Endothelial cell of umbilical vein (primary cell): ENCODE data around the gene ZNF556. TPM values are rescaled to one million over a fixed set of nuclear protein-coding genes. Genes with fewer than 3 reads are reported as not detected.

Experiments
- BruUV-seq: library from RNA; stranded (reverse); fragments of 400-500 nt; replicated peaks from 2 replicates; lab custom pipeline; 2021; lab: Mats Ljungman, UMichigan
- CTCF ChIA-PET: fragments of 300-600, 350-600 bp; sonication (Branson Sonifier 250); formaldehyde crosslinking; loops from one replicate; lab custom pipeline; 2021; ENCODE audit warnings: antibody characterized with exemption, inconsistent platforms; lab: Charles Lee
- POLR2A ChIA-PET: fragments of 300-600, 350-600 bp; sonication (Branson Sonifier 250); formaldehyde crosslinking; loops from one replicate; lab custom pipeline; 2021; ENCODE audit warnings: antibody characterized with exemption, inconsistent platforms; lab: Charles Lee
- DNase-seq: peaks from one replicate; pipeline ENCODE4 v3.0.0-alpha.2; 2011; ENCODE audit warnings: low read depth, low spot score
- FAIRE-seq: peaks from 2 replicates; lab custom pipeline; 2011; peaks lifted over from hg19 to GRCh38; lab: Jason Lieb, UNC
- H2AFZ ChIP-seq: 2 replicates; pipeline ENCODE4 v1.6.0; 2012; ENCODE audit warnings: low read depth, low read length, control low read depth, inconsistent platforms
- H3K27ac ChIP-seq: 2 replicates; pipeline ENCODE4 v1.5.1; 2011; ENCODE audit warnings: low read depth, mild to moderate bottlenecking, control low read depth, low read length, moderate library complexity; ENCODE audit not compliant: insufficient read depth
- H3K27me3 ChIP-seq, 2 experiments: 2 replicates each; pipeline versions ENCODE4 v1.6.0 to v1.6.1; 2011; ENCODE audit warnings: low read length in 2 of 2, mixed read lengths in 1 of 2; ENCODE audit not compliant: control insufficient read depth in 2 of 2, insufficient read depth in 2 of 2
- H3K36me3 ChIP-seq, 2 experiments: 2 replicates in 1 of 2; 3 replicates in 1 of 2; pipeline ENCODE4 v1.5.1; 2011; ENCODE audit warnings: low read length in 2 of 2, mild to moderate bottlenecking in 1 of 2, moderate library complexity in 1 of 2; ENCODE audit not compliant: control insufficient read depth in 2 of 2, insufficient read depth in 2 of 2; ENCODE audit errors: extremely low read depth in 1 of 2
- H3K4me1 ChIP-seq: 3 replicates; pipeline ENCODE4 v1.5.1; 2011; ENCODE audit warnings: mild to moderate bottlenecking, low read length; ENCODE audit not compliant: control insufficient read depth, insufficient read depth; ENCODE audit errors: extremely low read depth
- H3K4me2 ChIP-seq: 2 replicates; pipeline ENCODE4 v1.6.1; 2011; ENCODE audit warnings: low read length, control low read depth, mixed read lengths; ENCODE audit not compliant: insufficient read depth
- H3K4me3 ChIP-seq, 3 experiments: fragments of 200-600 bp in 1 of 3; sonication (generic), shearing (Covaris generic) in 1 of 3; replicated peaks in 1 of 3; 2 replicates each; pipeline ENCODE4 v1.5.1; 2011 to 2016; ENCODE audit warnings: control low read depth in 3 of 3, low read length in 3 of 3, mild to moderate bottlenecking in 2 of 3, inconsistent platforms in 1 of 3, low read depth in 1 of 3, moderate library complexity in 1 of 3; ENCODE audit not compliant: insufficient read depth in 1 of 3
- H3K79me2 ChIP-seq: 2 replicates; pipeline ENCODE4 v1.6.0; 2012; ENCODE audit warnings: low read length, inconsistent platforms; ENCODE audit not compliant: control insufficient read depth, insufficient read depth
- H3K9ac ChIP-seq: replicated peaks from 2 replicates; pipeline ENCODE3; 2011; ENCODE audit warnings: low read length, control low read depth; ENCODE audit not compliant: insufficient read depth; ENCODE audit errors: extremely low read depth
- H3K9me1 ChIP-seq: replicated peaks from 3 replicates; pipeline ENCODE4 v1.6.0; 2011; ENCODE audit warnings: mild to moderate bottlenecking, low read length; ENCODE audit not compliant: control insufficient read depth, insufficient read depth; ENCODE audit errors: extremely low read depth
- H3K9me3 ChIP-seq: replicated peaks from 2 replicates; pipeline ENCODE4 v1.5.1; 2012; ENCODE audit warnings: low read length, inconsistent platforms; ENCODE audit not compliant: control insufficient read depth, insufficient read depth
- H4K20me1 ChIP-seq: replicated peaks from 2 replicates; pipeline ENCODE3; 2011; ENCODE audit warnings: mild to moderate bottlenecking, low read length; ENCODE audit not compliant: control insufficient read depth, insufficient read depth; ENCODE audit errors: extremely low read depth
- EZH2 ChIP-seq: IDR thresholded peaks from 2 replicates; pipeline ENCODE4 v1.6.1; 2012; ENCODE audit warnings: borderline replicate concordance, low read depth, mild to moderate bottlenecking, moderate library complexity, low read length, inconsistent platforms; ENCODE audit not compliant: severe bottlenecking
- FOS ChIP-seq: IDR thresholded peaks from 2 replicates; pipeline ENCODE4 v1.6.1; 2011; ENCODE audit warnings: mild to moderate bottlenecking, low read length, moderate library complexity, borderline replicate concordance; ENCODE audit not compliant: insufficient read depth
- GATA2 ChIP-seq: IDR thresholded peaks from 2 replicates; pipeline ENCODE4 v1.7.0; 2011; ENCODE audit warnings: low read depth, mild to moderate bottlenecking, moderate library complexity, mixed read lengths, low read length; ENCODE audit not compliant: insufficient read length, insufficient read depth
- JUN ChIP-seq: IDR thresholded peaks from 2 replicates; pipeline ENCODE4 v1.6.1; 2011; ENCODE audit warnings: borderline replicate concordance, low read depth; ENCODE audit not compliant: insufficient read length, insufficient read depth
- MYC ChIP-seq: IDR thresholded peaks from one replicate; pipeline ENCODE4 v1.6.1; 2011; ENCODE audit warnings: mild to moderate bottlenecking, low read depth, low read length
- POLR2A ChIP-seq: IDR thresholded peaks from 2 replicates; pipeline ENCODE4 v1.6.1; 2012; ENCODE audit warnings: low read depth, mild to moderate bottlenecking, control low read depth, low read length
- POLR2AphosphoS5 ChIP-seq: IDR thresholded peaks from 2 replicates; pipeline ENCODE4 v1.6.1; 2012; ENCODE audit warnings: low read depth, mild to moderate bottlenecking, control low read depth, low read length, moderate library complexity; ENCODE audit not compliant: insufficient read depth
- dilution Hi-C: fragments of 300-500 bp; cut with MboI; formaldehyde crosslinking; loops from one replicate; pipeline ENCODE4 v1.15.0; 2019; ENCODE audit warnings: low sequenced_read_pairs; ENCODE audit not compliant: extremely low pct_ligation_motif_present
- intact Hi-C: fragments of 100-400 bp; cut with micrococcal nuclease; formaldehyde crosslinking; loops from one replicate; pipeline ENCODE4 v1.10.0; 2022
- polyA plus RNA-seq, 4 experiments: library from polyadenylated mRNA; depleted of rRNA in 3 of 4; stranded (reverse) in 3 of 4; unstranded in 1 of 4; fragments of >200 nt; gene quantifications; 2 replicates each; pipeline versions ENCODE4 v1.2.1 to v1.2.3, GENCODE V29; 2011 to 2012; ENCODE audit warnings: missing spikeins in 1 of 4
- total RNA-seq: library from RNA; stranded (reverse); gene quantifications from 2 replicates; pipeline ENCODE4 v1.2.3, GENCODE V29; 2021
- TF ChIP-seq, protein P1 (sequence below): IDR thresholded peaks from 2 replicates; pipeline ENCODE4 v1.6.1; 2011; ENCODE audit not compliant: insufficient read depth, insufficient read length
- TF ChIP-seq, protein P2 (sequence below), 2 donors: IDR thresholded peaks; 1 replicate in 1 of 2; 2 replicates in 1 of 2; pipeline ENCODE4 v1.5.1; 2011; ENCODE audit warnings: low read length in 2 of 2, mild to moderate bottlenecking in 2 of 2, moderate library complexity in 2 of 2, control low read depth in 1 of 2, inconsistent platforms in 1 of 2, low read depth in 1 of 2; ENCODE audit not compliant: insufficient read depth in 1 of 2; ENCODE audit errors: extremely low read depth in 1 of 2

Gene ZNF556
- total and polyA plus RNA-seq, 2 donors (not counting 3 experiments of a cell fraction or from before 2014, with no cell fraction given): 0.01 TPM; not detected in 1

DNA sequence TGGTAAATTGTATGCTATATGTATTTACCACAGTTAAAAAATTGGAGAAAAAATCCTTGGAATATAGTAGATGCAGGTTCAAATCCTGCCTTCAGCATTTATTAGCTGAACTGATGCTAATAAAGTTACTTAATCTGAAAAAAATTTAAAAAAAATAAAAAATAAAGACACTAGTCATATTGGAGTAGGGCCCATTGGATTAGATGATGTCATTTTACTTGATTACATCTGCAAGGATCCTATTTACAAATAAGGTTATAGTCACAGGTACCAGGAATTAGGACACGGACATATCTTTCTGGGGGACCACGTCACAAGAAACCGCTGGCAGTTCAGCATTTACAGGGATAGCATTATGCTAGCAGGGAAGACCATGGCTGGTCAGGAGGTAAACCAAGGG lies 19.6 kb upstream of the ZNF556 start:
- Histone ChIP-seq H3K9me3 (peaks cover 2% of the 10 kb centered on the region), H3K79me2 (peaks cover 16% of the 10 kb centered on the region), H4K20me1 (no peaks in the 10 kb centered on the region), H2AFZ (no peak overlapping the region), H3K27me3 (no peaks in the 10 kb centered on the region), H3K9me1 (no peaks in the 10 kb centered on the region), H3K4me1 (peaks cover 9% of the 10 kb centered on the region), H3K4me2 (no peak overlapping the region), H3K36me3 (peaks cover 8 to 10% of the 10 kb centered on the region in 2 experiments), H3K9ac (no peak overlapping the region), H3K27ac (no peak overlapping the region), H3K4me3 (no peak overlapping the region)
- no peak for DNase-seq
- no TSS peak for BruUV-seq
- TF ChIP-seq POLR2AphosphoS5: no peak
- TF ChIP-seq, protein P1, sequence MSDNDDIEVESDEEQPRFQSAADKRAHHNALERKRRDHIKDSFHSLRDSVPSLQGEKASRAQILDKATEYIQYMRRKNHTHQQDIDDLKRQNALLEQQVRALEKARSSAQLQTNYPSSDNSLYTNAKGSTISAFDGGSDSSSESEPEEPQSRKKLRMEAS: no peak
- no peak for TF ChIP-seq MYC
- TF ChIP-seq POLR2A: no peak
- no peak for TF ChIP-seq GATA2
- no peak for TF ChIP-seq JUN
- TF ChIP-seq FOS: no peak
- TF ChIP-seq, protein P2, sequence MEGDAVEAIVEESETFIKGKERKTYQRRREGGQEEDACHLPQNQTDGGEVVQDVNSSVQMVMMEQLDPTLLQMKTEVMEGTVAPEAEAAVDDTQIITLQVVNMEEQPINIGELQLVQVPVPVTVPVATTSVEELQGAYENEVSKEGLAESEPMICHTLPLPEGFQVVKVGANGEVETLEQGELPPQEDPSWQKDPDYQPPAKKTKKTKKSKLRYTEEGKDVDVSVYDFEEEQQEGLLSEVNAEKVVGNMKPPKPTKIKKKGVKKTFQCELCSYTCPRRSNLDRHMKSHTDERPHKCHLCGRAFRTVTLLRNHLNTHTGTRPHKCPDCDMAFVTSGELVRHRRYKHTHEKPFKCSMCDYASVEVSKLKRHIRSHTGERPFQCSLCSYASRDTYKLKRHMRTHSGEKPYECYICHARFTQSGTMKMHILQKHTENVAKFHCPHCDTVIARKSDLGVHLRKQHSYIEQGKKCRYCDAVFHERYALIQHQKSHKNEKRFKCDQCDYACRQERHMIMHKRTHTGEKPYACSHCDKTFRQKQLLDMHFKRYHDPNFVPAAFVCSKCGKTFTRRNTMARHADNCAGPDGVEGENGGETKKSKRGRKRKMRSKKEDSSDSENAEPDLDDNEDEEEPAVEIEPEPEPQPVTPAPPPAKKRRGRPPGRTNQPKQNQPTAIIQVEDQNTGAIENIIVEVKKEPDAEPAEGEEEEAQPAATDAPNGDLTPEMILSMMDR (IDR thresholded peaks at IDR 0.05; ENCODE audit: extremely low read depth in 1 of 2, insufficient read depth in 1 of 2, low read depth in 1 of 2, low read length in 2 of 2): no peak
- no peak for TF ChIP-seq EZH2
- dilution Hi-C loops: no loop called here
- POLR2A ChIA-PET: no interaction called here
- FAIRE-seq: no peak
- CTCF ChIA-PET: no interaction called here
- intact Hi-C loops: no loop called here
